ENCODE results near the gene ZNF524. TPM values are rescaled to one million over a fixed set of nuclear protein-coding genes. Genes with fewer than 3 reads are reported as not detected.

Gene ZNF524, protein sequence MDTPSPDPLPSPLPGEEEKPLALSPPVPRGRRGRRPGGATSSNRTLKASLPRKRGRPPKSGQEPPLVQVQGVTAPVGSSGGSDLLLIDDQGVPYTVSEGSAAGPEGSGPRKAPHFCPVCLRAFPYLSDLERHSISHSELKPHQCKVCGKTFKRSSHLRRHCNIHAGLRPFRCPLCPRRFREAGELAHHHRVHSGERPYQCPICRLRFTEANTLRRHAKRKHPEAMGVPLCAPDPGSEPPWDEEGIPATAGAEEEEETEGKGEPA
- 12.9 to 20.5 TPM (median 17.4 TPM) in 5 replicates for total RNA-seq (2022; extraction: Qiagen RNA extraction; ENCODE audit: low read depth)

DNA sequence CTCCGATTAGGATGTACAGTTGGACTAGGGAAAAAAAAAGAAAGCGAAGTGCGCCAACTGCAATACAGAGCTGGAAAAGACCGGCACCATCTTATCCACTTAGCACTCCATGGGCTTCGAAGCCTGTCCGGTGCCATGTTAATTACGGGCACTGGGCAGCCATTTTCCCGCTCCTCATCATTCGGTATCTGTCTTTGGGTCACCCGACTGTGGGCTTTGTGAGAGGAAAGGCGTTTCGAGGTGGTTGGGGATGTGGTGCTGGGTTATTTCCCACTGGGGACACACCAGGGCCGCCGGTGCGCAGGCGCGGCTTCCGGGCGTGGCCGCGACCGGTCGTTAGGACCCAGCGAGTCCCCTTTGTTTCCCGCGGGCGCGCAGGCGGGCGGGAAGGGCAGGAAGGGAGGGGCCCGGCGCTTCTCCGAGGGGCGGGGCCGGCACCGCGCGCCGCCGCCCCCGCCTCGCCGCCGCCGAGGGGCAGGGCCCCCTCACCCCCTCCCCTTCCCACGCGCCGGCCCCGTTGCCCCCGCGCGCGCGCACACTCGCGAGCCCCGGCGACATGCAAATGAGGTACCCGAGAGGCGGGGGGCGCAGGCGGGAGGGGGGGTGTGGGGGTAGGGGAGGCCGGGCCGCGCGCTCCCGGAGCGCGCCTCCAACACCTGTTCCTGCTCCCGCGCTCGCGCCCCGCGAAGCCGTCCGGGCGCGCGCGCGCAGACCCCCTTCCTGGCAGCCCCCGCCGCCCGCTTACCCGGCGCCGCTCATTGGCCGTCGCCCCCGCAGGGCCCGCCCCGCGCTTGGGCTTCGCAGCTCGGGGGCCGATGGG, at the start of gene ZNF524:
TSS of gene ZNF524 (plus strand) at position 447 of the 820 bp plus-strand sequence. CDS start 1,825 bp downstream, outside the sequence.

DNA sequence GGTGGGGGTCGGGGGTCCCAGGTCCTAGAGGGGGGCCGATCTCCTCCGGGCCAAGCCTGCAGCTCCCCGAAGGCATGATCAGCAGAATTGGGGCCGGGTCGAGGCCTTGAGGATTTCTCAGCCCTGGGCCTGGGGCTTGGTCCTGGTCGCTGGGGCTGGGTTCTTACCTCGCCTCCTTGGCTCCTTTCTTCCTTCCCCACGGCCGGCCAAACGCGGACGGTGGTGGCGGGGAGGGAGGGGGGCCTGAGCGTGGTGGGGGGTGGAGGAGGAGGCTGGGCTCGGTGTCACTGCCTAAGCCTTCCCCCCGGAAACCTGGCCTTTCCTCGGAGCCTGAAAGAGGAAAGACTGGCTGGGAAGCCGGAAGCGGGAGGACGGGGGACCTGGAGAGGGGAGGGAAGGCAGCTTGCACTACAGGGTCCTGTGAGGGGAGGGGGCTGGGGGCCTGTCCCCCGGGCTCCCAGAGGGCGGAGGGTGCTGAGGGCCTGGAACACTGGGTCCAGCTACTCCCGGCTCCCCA, 19.4 kb upstream of the ZNF524 start, which contains the start of gene ZNF579:
TSS of gene ZNF579 (minus strand) at position 221 of the 517 bp plus-strand sequence. CDS start 1,209 bp downstream, outside the sequence.

DNA sequence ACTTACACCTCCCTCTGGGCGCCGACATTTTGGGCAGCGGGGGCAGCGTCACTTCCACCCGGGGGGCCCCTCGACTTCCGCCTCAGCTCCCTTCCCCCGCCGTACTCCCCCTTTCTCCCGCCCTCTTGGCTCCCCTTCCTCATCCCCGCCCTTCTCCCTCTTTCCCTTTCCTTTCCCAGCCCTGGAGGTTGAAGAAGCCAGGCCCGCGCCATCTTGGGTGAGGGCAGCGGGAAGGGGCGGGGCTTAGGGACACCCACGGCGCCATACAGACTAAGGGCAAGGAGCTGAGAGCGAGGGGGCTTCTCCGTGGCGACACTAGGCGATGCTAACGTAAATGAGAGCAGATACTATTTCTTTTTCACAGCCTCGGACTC, 633 bp upstream of the ZNF524 start, which contains the start of gene FIZ1:
TSS of gene FIZ1 (minus strand) at position 50 of the 374 bp plus-strand sequence. CDS start 1,652 bp downstream, outside the sequence.

DNA sequence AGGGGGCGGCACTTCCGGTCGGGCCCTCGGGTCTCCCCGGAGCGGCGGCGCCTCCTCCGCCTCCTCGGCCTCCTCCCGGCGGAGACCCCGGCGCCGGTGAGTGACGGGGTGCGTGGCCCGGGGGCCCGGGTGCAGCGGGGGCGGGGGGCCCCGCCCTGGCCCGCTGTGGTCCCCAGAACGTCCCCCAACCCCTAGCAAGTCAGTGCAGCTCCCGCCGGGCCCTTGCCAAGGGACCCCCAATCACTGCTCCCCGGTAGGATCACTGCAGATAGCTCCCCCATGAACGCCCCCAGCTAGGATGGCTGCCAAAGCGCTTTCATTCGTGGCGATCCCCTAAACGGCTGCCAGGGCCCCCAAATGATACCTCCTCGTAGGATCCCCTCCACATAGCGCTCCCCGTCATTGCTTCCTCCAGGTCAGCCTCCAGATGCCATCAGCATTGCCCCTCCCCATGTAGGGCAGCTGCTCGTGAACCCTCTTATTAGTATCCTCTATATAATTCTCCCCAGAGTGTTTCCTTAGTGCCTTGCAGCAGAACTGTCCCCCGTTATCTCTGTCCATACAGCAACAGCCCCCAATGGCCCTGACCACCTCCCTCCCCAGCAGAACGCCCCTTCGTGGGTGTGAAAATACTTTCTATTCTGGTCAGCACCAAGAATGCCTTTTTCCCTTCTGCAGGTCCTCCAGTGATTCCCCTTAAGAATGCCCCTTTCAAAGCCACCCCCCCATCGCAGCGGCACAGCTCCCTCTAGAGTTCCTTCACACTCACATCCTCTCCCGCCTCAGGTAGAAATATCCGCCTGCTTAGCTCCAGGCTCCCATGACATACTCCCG, 5.8 kb downstream of the ZNF524 start, which contains the start of gene ZNF865:
TSS of gene ZNF865 (plus strand) at position 11 of the 834 bp plus-strand sequence. CDS start 7,972 bp downstream, outside the sequence.

DNA sequence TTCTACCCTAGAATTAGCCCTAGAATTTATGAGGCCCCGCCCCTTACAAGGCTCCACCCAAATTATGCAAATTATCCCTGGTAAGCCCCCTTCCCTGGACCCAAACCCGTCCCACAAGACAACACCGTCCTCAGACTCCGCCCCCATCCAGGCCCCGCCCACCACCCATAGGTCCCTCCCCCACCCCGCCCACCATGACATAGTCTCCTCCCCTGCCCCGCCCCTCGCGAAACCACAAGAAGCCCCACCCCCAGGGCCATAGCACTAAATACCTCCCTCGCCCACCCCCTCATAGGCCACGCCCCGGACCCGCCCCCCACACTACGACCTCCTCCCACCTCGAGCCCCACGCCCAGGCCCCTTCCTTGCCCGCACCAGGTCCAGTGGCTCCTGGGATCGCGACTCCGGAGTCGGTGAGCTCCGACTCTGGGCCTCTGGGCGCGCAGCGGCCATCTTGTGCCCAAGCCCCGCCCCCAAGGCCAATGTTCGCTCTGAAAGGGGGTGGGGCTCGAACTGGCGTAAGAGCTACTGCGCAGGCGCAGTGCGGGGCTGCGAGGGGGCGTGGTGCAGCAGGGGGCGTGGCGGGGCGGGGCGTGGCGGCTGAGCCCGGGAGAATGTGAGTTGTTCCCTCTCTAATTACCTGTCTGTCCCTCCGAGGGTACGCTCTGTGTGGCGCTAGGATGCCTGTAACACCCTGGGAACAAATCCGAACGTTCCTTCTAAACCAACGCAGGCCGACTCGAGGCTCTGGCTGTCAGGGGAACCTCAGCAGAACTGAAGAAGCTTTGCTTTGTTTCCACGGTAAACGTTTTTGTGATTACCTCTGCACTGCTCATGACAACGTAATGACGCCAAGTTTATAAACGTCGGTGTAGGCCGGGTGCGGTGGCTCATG, 24.3 kb downstream of the ZNF524 start, which contains the start of gene ZNF784:
TSS of gene ZNF784 (minus strand) at position 458 of the 895 bp plus-strand sequence. CDS start at position 453, 5 bp downstream.

DNA sequence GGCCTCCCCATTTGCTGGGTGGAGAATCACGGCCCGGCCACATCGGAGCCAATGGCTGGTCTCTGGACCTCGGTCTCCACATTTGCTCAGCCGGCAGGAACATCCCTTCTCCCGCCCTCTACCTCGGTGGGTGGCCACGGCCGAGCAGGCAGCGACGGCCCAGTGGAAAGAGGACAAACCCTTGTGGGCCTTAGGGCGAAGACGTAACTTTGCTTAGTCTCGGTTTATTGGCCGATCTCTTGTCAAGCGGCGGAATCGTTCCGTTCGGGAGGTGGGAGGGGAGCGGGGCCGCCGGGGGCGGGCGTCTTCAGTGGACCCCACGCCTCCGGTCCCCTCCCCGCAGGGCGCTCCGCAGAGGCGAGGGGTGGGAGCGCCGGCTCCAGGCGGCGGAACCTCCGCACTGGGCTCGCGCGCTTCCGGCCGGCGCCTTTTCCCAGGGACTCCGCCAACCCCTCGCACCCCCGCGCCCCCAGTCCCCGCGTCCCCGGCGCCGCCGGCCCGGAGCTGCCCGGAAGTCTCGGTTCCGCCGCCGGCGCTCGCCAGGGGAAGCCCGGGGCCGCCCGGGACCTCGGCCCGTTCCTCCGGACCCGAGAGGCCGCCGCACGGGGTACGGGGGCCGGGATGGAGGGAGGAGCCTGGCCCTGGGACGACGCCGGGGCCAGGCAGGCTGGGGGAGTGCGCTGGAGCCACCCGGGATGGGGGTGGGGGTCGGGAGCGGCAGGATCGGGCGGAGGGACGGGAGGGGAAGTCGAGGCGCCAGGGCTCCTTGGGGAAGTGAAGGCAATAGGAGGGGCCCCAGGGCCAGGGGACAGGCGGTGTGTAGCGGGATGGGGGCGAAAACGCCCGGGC, 40.7 kb downstream of the ZNF524 start, which contains the start of gene ZNF580:
TSS of gene ZNF580 (plus strand) at position 426 of the 849 bp plus-strand sequence. CDS start 1,507 bp downstream, outside the sequence.

DNA sequence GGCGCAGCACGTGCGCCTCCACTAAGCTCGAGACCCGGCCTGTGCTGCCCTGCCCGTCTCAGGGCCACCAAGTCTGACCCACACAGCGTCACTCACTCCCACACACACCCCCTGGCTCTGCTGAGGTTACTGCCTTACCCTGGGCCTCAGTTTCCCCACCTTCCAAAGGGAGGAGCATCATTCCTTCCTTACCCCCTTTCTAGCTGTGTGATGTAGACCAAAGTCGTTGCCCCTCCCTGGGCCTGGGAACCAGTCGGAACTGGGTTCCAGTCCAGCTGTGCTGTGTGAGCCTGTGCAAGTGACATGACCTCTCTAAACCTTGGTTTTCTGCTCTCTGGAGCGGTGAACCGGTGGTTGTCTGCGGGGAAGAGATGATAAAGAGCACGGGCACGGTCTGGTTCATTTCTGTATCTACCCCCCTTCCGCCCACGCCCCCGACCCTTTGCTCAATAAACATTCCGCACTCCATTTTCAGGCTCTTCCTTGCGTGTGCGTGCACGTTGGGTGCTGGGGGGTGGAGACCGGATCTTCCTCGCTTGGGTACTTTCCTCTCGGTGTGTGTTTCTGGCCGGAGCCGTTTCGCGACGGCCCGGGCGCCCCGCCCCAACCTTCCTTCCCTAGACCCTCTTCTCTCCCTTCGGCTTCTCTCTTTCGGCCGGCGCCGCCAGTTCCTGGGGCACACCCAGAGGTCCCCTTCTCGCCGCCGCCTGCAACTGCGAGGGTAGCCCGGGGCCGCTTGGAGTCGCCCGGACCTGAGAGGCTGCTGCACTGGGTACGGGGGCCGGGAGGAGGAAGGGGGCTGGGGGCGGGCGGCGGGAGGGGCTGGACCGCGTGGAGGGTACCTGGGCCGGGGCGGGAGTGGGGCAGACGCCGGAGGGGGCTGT, 43.2 kb downstream of the ZNF524 start, which contains the start of gene ZNF581:
TSS of gene ZNF581 (plus strand) at position 647 of the 884 bp plus-strand sequence. CDS start 923 bp downstream, outside the sequence.

DNA sequence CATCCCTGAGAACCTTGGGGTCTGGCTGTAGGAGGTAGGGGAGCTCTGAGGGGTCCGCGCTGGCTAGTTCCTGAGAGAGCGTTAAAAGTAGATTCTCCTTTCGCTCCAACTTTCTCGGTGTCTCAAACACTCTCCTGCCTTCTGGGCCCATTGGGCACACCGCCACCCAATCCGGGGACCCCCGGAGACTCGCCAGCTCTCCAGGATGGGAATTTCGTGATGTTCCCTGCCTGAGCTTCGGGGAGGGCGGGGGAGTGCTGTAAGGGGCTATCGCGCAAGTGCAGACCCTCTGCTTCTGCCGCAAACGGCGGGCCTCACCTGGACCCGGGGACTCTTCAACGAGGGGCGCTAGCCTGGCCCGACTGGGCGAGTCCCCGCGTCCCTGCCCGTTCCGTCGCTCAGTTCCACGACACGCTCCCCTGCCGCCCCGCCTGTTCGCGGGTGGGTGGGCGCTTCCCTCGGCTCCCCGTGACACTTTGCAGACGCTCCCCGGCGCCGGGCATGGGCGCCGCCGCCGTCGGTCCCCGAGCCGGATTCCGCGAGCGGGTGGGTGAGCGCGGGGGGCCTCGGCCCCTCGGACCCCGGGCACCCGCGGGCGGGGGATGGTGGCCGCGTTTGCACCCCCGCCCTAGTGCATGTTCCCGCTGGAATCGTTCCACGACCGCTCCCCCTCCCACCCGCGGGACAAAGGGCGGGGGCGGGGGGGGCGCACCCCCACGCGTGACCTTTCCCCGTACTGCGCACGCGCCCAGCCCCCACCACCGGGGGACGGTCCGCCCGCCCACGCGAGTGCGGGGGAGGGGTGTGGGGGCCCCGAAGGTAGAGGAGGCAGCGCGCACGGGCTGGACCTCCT, 47.9 kb downstream of the ZNF524 start, which contains the start of gene CCDC106:
TSS of gene CCDC106 (plus strand) at position 481 of the 853 bp plus-strand sequence. CDS start 835 bp downstream, outside the sequence.

Other genes with a start within 250 kb of the ZNF524 start
- gene COX6B2, start 245.6 kb upstream of the ZNF524 start, total RNA-seq (2022; extraction: Qiagen RNA extraction; ENCODE audit: low read depth): 0.50 to 4.3 TPM (median 1.4 TPM) in 5 replicates
- 0.06 to 0.19 TPM (median 0.14 TPM) in 4 of 5 replicates, not detected in the other for gene GARIN5B, start 237.0 kb upstream of the ZNF524 start, total RNA-seq (2022; extraction: Qiagen RNA extraction; ENCODE audit: low read depth)
- gene IL11, start 229.8 kb upstream of the ZNF524 start, total RNA-seq (2022; extraction: Qiagen RNA extraction; ENCODE audit: low read depth): 37.5 to 64.5 TPM (median 50.0 TPM) in 5 replicates
- 0.85 to 2.5 TPM (median 1.5 TPM) in 5 replicates for gene TMEM190, start 223.5 kb upstream of the ZNF524 start, total RNA-seq (2022; extraction: Qiagen RNA extraction; ENCODE audit: low read depth)
- gene TMEM238, start 216.0 kb upstream of the ZNF524 start, total RNA-seq (2022; extraction: Qiagen RNA extraction; ENCODE audit: low read depth): 3.2 to 11.8 TPM (median 11.4 TPM) in 5 replicates
- gene RPL28, start 214.4 kb upstream of the ZNF524 start, total RNA-seq (2022; extraction: Qiagen RNA extraction; ENCODE audit: low read depth): 2,587 to 3,378 TPM (median 2,939 TPM) in 5 replicates
- 361 to 580 TPM (median 509 TPM) in 5 replicates for gene UBE2S, start 192.5 kb upstream of the ZNF524 start, total RNA-seq (2022; extraction: Qiagen RNA extraction; ENCODE audit: low read depth)
- 0.02 TPM in 1 of 5 replicates, not detected in the others for gene SHISA7, start 157.0 kb upstream of the ZNF524 start, total RNA-seq (2022; extraction: Qiagen RNA extraction; ENCODE audit: low read depth)
- gene ISOC2, start 138.6 kb upstream of the ZNF524 start, total RNA-seq (2022; extraction: Qiagen RNA extraction; ENCODE audit: low read depth): 54.3 to 66.1 TPM (median 59.7 TPM) in 5 replicates
- not detected in 5 replicates for gene C19orf85, start 135.5 kb upstream of the ZNF524 start, total RNA-seq (2022; extraction: Qiagen RNA extraction; ENCODE audit: low read depth)
- gene ZNF628, start 123.7 kb upstream of the ZNF524 start, total RNA-seq (2022; extraction: Qiagen RNA extraction; ENCODE audit: low read depth): 4.1 to 8.9 TPM (median 8.1 TPM) in 5 replicates
- gene NAT14, start 115.1 kb upstream of the ZNF524 start, total RNA-seq (2022; extraction: Qiagen RNA extraction; ENCODE audit: low read depth): 35.9 to 69.5 TPM (median 57.9 TPM) in 5 replicates
- 0.54 to 1.2 TPM (median 0.95 TPM) in 5 replicates for gene SSC5D, start 111.9 kb upstream of the ZNF524 start, total RNA-seq (2022; extraction: Qiagen RNA extraction; ENCODE audit: low read depth)
- gene SBK2, start 63.2 kb upstream of the ZNF524 start, total RNA-seq (2022; extraction: Qiagen RNA extraction; ENCODE audit: low read depth): 1.4 to 2.7 TPM (median 2.3 TPM) in 5 replicates
- 1.4 to 2.0 TPM (median 1.7 TPM) in 5 replicates for gene SBK3, start 54.7 kb upstream of the ZNF524 start, total RNA-seq (2022; extraction: Qiagen RNA extraction; ENCODE audit: low read depth)
- 17.5 to 33.5 TPM (median 31.6 TPM) in 5 replicates for gene ZNF579, start 19.4 kb upstream of the ZNF524 start, total RNA-seq (2022; extraction: Qiagen RNA extraction; ENCODE audit: low read depth)
- gene FIZ1, start 771 bp upstream of the ZNF524 start, total RNA-seq (2022; extraction: Qiagen RNA extraction; ENCODE audit: low read depth): 22.4 to 26.6 TPM (median 25.4 TPM) in 5 replicates
- 7.3 to 16.1 TPM (median 12.2 TPM) in 5 replicates for gene ZNF865, start 5.4 kb downstream of the ZNF524 start, total RNA-seq (2022; extraction: Qiagen RNA extraction; ENCODE audit: low read depth)
- 4.6 to 6.7 TPM (median 6.5 TPM) in 5 replicates for gene ZNF784, start 24.3 kb downstream of the ZNF524 start, total RNA-seq (2022; extraction: Qiagen RNA extraction; ENCODE audit: low read depth)
- gene ZNF580, start 40.7 kb downstream of the ZNF524 start, total RNA-seq (2022; extraction: Qiagen RNA extraction; ENCODE audit: low read depth): 29.8 to 60.8 TPM (median 53.2 TPM) in 5 replicates
- 35.3 to 52.1 TPM (median 49.6 TPM) in 5 replicates for gene ZNF581, start 43.4 kb downstream of the ZNF524 start, total RNA-seq (2022; extraction: Qiagen RNA extraction; ENCODE audit: low read depth)
- 15.2 to 19.9 TPM (median 19.1 TPM) in 5 replicates for gene CCDC106, start 47.9 kb downstream of the ZNF524 start, total RNA-seq (2022; extraction: Qiagen RNA extraction; ENCODE audit: low read depth)
- 265 to 295 TPM (median 292 TPM) in 5 replicates for gene U2AF2, start 54.7 kb downstream of the ZNF524 start, total RNA-seq (2022; extraction: Qiagen RNA extraction; ENCODE audit: low read depth)
- gene EPN1, start 74.9 kb downstream of the ZNF524 start, total RNA-seq (2022; extraction: Qiagen RNA extraction; ENCODE audit: low read depth): 123 to 213 TPM (median 191 TPM) in 5 replicates
- not detected in 5 replicates for gene NLRP9, start 138.1 kb downstream of the ZNF524 start, total RNA-seq (2022; extraction: Qiagen RNA extraction; ENCODE audit: low read depth)
- 0.22 to 0.86 TPM (median 0.56 TPM) in 5 replicates for gene RFPL4A, start 158.8 kb downstream of the ZNF524 start, total RNA-seq (2022; extraction: Qiagen RNA extraction; ENCODE audit: low read depth)
- gene RFPL4AL1, start 168.8 kb downstream of the ZNF524 start, total RNA-seq (2022; extraction: Qiagen RNA extraction; ENCODE audit: low read depth): not detected in 5 replicates
- 0.06 TPM in 1 of 5 replicates, not detected in the others for gene NLRP11, start 231.7 kb downstream of the ZNF524 start, total RNA-seq (2022; extraction: Qiagen RNA extraction; ENCODE audit: low read depth)
- gene NLRP4, start 236.3 kb downstream of the ZNF524 start, total RNA-seq (2022; extraction: Qiagen RNA extraction; ENCODE audit: low read depth): not detected in 5 replicates